Activated CD4-positive, CD25-positive, alpha-beta regulatory T cell treated with anti-CD3 and anti-CD28 coated beads, Interleukin-2, amount 50 U/mL, for 16 hours (primary cell): ENCODE measurements around the gene KIF26B.

Experiments
- DNase-seq: peaks from one replicate; pipeline ENCODE4 v3.0.0-alpha.2; 2020; ENCODE audit warnings: low read depth, low spot score

Gene KIF26B

DNA sequence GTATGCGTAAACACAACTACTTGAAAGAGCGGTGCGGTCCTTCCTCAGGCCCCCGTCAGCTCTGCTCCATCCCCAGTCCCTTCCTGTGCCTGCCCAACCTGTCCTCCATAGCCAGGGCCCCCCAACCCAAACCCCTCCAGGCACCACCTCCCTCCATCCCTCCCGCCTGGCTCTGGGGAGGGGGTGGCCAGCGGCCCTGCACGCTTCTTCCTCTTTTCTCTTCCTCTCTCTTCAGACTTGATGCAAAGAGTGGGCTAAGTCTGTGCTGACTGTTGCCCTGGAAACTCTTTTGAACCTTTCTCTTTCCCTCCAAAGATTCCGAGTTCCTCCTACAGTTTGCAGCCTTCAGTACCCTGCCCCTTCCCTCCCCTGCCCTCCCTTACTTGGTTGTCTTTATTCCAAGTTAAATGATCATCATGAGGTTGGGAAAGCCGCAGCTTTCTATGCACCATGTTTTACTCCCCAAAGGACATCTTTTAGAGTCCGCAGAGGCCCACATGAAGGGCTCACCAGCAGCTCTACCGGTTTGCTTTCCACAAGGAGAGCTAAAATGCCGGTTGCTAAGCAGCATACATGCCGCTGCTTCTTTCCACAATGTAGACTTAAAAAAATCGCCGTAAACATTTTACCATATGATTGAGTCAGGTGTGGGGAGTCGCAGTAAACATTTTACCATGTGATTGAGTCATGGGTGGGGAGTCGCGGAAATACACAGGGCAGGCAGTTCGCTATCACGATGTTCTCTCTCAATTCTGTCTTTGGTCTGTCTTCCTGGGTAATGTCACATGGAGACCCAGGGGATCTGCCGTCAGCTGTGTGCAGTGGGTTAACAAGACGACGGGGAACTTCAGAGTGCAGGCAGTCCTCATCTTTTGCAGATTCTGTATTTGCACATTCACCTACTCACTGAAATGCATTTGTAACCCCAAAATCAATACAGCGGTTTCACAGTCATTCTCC, 525.3 kb downstream of the KIF26B start:
- no peak for DNase-seq

DNA sequence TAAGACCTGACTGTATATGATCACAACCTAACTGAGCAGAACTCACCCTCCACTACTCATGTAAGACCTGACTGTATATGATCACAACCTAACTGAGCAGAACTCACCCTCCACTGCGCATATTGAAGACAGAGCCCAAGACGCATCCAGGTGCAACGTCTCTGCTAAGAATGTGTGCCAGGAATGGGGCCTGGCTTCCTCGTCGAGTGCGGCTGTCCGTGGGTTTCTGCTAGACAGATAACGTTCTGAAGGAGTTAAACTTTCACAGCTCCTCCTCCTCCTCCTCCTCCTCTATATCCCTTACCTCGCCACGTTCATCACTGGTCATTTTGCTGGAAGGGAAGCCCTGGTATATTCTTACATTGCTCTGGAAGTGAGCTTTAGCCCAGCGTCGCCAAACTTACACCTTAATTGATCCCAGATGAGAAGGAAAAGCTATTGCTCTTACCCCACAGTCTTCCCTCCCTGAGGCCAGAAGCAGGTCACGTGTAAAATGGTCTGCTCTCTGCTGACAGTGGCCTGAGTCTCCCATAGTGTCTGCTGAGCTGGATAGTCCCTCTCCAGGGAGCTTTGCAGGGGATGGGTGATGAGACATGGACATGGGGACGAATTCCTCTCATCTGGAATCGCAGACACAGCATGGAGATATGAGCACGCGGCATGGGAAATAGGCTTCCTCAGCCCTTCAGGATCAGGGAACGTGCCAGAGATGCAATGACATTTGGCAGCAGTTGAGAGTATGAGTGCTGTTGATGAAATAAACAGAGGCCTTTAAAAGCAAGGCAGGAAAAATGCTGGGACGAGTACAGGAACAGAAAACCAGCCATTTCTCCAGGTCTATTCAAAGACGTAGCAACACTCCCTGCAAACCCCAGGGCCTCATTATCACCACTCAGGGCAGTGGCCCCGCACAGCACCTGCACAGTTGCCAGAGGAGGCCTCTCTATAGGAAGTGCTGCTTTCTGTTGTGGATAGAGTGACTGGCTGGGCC, 528.1 kb downstream of the KIF26B start:
- no peak for DNase-seq

DNA sequence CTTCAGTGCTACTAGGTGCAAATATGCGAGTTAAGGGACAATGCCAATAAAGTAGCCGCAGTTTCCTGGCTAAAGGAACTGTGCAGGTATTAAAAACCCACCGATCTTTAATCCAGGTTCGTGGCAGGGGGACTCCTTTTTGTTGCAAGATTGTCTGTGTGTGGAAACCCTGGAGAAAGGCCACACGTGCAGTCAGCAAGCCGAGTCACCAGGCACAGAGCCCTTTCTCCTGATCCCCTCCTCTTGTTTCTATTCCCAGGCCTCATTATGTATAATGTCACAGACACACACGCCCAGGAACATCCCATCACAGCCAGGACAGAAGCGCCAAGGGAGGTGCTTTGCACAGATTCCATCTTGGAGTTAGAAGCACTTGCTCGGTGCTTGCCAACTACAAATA, 528.9 kb downstream of the KIF26B start:
- no peak for DNase-seq

DNA sequence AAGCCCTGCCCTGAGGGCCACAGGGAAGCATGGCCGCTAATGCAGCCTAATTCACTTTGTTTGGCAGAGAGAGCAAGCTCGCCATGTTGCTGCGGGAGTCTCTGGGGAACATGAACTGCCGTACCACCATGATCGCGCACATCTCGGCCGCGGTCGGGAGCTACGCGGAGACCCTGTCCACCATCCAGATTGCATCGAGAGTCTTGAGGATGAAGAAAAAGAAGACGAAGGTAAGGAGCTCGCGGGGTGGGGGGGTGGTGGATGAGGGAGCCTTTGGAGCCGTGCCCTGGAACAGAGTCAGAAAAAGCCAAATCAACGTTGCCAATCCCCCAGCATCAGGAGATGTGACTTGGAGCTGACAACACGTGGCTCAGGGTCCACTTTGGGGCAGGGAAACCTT, 529.4 kb downstream of the KIF26B start:
- DNase-seq: no peak

DNA sequence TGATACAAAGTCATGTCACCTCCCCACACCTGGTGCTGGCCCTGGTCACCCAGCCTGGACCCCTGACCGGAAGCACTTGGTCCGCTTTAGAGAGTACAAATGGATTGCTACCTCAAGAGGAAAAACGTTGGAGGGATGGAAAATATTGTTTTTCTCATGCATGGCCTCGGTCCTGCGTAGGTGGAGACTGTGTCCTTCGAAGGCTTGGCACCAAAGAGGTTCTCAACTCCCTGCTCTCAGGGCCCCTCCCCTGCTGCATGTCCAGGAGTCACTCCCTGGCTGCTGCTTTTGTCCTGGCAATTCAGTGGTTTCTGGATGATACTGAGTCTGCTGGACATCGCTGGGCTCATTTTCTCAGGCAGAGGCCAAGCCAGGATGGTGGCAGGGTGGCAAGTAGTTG, 529.8 kb downstream of the KIF26B start:
- DNase-seq: no peak

DNA sequence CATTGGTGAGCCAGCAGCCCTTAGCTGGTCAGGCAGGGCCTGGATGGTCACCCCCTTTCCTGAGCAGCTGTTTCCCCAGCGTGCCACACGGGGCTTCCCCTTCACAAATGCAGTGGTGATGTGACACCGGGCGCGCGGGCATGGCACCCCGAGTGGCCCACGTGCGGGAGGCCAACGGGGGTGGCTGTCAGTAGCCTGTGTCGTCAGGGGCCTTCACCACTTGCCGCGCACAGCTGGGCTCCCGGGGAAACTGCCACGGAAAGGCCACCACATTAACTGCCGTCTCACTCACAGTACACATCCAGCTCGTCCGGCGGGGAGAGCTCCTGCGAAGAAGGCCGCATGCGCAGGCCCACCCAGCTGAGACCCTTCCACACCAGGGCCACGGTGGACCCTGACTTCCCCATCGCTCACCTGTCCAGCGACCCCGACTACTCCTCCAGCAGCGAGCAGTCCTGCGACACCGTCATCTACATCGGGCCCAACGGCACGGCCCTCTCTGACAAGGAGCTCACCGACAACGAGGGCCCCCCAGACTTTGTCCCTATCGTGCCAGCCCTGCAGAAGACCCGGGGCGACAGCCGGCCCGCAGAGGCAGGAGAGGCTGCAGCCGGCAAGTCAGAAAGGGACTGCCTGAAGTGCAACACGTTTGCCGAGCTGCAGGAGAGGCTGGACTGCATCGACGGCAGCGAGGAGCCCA, 530.5 kb downstream of the KIF26B start:
- no peak for DNase-seq

DNA sequence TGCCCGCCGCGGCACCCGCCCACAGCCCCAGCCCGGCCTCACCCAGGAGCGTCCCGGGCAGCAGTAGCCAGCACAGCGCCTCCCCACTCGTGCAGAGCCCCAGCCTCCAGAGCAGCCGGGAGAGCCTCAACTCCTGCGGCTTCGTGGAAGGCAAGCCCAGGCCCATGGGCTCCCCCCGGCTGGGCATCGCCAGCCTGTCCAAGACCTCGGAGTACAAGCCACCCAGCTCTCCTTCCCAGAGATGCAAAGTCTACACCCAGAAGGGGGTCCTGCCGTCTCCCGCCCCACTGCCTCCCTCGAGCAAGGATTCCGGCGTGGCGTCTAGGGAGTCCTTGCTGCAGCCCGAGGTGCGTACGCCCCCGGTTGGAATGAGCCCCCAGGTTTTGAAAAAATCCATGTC, 531.2 kb downstream of the KIF26B start:
- DNase-seq: no peak

DNA sequence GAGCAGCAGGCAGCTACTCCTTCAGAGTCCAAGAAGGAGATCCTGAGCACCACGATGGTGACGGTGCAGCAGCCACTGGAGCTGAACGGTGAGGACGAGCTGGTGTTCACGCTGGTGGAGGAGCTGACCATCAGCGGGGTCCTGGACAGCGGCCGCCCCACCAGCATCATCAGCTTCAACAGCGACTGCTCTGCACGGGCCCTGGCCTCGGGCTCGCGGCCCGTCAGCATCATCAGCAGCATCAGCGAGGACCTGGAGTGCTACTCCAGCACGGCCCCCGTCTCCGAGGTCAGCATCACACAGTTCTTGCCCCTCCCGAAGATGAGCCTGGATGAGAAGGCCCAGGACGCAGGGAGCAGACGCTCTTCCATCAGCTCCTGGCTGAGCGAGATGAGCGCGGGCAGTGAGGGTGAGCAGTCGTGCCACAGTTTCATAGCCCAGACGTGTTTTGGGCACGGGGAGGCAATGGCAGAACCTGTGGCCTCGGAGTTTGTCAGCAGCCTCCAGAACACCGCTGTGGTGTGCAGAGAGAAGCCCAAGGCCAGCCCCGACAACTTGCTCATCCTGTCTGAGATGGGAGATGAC, 531.8 kb downstream of the KIF26B start:
- no peak for DNase-seq

DNA sequence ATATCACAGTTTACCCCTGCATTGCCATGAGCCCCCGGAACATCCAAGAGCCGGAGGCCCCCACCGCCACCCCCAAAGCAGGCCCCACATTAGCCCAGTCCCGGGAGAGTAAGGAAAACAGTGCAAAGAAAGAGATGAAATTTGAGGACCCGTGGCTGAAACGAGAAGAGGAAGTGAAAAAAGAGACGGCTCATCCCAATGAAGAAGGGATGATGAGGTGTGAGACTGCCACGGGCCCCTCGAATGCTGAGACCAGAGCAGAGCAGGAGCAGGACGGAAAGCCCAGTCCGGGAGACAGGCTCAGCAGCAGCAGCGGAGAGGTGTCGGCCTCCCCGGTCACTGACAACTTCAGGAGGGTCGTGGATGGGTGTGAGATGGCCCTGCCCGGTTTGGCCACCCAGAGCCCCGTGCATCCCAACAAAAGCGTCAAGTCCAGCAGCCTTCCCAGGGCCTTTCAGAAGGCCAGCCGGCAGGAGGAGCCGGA, 532.4 kb downstream of the KIF26B start:
- no peak for DNase-seq

DNA sequence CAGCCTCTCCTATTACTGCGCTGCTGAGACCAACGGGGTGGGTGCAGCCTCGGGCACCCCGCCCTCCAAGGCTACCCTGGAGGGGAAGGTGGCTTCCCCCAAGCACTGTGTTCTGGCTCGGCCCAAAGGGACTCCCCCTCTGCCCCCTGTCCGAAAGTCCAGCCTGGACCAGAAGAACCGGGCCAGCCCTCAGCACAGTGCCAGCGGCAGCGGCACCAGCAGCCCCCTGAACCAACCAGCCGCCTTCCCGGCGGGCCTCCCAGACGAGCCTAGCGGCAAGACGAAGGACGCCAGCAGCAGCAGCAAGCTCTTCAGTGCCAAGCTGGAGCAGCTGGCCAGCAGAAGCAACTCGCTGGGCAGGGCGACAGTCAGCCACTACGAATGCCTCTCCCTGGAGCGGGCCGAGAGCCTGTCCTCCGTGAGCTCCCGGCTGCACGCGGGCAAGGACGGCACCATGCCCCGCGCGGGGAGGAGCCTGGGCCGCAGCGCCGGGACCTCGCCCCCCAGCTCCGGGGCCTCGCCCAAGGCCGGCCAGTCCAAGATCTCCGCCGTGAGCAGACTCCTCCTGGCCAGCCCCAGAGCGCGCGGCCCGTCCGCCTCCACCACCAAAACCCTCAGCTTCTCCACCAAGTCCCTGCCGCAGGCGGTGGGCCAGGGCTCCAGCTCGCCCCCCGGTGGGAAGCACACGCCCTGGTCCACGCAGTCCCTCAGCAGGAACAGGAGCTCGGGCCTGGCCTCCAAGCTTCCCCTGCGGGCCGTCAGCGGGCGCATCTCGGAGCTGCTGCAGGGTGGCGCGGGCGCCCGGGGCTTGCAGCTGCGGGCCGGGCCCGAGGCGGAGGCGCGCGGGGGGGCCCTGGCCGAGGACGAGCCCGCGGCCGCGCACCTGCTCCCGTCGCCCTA, 533.1 kb downstream of the KIF26B start:
- no peak for DNase-seq

DNA sequence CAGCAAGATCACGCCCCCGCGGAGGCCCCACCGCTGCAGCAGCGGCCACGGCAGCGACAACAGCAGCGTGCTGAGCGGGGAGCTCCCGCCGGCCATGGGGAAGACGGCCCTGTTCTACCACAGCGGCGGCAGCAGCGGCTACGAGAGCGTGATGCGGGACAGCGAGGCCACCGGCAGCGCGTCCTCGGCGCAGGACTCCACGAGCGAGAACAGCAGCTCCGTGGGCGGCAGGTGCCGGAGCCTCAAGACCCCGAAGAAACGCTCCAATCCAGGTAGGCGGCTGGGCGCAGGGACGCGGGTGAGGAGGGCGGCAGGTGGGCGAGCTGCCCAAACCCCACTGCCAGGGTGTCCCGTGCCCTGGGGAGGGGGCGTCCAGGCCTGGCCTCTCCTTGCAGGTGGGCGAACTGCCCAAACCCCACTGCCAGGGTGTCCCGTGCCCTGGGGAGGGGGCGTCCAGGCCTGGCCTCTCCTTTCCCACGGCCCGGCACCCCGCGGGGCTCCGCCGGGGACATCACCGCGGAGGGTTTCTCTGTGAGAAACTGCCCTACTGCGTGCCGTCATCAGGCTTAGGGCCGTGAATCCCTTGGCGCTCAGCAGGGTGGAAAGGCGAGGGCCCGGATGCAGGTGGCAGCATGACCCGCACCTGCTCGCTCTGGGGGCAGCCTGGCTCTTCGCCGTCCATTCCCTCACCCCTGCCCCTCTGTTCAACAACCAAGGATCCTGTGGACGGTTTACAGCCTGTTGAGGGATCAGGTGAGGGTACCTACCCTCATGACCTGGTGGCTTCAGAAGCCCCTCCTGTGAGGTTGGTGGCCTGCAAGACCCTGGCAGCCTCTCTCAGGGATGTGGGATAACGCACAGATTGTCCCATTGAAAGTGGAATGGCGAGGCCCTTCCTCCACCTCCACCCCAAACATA, 534.0 kb downstream of the KIF26B start:
- no peak for DNase-seq

DNA sequence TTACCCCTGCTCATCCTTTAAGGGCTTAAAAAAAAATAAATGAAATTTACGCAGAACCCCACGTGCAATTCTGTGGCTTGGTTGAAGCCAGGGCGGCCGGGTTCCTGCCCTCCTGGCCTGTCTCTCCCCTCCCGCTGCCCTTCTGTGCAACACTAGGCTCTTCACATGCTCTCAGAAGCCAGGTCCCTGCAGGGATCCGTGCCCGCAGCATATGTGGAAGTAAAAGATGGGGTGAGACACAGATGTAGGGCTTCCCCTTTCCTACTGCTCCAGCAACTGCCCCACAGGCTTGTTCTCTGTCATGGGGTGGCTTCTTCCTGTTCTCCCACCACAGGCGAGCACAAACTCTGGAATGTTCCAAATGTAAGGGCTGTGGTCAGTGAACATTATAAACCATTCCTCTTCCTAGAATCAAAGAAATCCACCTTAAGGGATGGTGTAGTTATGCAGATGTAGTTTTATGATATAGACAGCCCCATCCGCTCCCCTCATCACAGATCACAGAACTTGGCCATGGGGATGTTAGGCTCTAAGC, 535.4 kb downstream of the KIF26B start:
- no peak for DNase-seq

DNA sequence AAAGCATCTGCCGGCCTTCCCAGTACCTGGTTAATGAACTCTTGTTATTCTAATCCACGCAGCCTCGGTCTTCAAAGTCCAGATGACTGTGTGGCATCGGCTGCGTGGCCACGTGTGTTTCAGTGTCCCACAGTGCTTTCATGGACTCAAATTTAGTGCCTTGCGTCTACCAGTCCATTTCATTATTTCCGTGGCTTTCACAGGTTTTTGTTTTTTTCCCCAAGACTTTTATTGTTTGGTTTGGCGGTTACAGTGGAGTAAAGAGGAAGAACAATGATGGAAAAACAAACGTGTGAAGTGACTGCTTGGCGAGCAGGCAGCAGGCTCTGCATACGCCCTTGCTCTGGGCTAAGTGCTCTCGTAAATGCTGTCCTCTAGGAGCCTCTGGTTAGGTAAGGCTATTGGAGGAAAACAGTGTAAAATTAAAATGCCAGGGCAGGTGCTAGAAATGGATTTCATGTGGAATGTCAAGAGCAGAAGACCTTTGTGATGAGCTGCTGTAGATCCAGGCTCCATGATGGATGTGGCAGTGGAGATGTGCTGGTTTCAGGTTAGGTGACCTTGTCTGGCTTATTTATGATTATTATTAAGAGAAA, 536.3 kb downstream of the KIF26B start:
- no peak for DNase-seq

DNA sequence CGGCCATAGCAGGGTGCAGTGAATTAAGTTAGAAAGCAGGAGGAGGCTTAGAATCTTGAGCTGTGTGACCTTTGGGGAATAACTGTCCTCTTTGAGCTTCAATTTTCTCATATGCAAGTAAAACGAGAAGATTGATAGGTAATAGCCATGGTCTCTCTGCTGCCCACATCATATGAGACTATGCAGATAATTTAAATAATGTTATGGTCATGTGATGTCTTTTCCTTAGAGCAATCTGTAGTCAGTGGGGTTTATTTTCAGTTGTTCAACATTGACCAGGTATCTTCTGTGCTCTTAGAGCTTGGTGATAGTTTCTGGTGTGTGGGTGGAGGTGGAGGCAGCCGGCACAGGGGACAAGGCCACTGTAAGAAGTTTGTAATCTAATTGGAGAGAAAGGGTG, 537.1 kb downstream of the KIF26B start:
- no peak for DNase-seq

DNA sequence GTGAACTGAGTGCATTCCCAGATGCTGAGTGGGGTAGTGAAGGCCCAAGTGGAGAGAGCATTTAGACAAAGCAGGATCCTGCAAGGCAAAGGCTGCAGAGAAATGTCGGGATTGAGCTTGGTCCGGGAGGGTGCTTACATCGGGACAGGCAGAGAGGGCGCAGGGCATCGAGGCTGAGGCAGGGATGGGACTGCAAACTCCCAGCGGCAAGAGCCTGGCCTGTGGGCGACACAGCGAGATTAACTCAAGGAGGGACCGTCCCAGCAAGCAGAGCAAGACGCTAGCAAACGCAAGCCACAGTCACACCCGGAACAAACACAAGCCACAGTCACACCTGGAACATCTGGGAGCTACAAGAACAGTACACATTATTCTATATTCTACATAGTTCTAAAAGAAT, 537.5 kb downstream of the KIF26B start:
- no peak for DNase-seq

DNA sequence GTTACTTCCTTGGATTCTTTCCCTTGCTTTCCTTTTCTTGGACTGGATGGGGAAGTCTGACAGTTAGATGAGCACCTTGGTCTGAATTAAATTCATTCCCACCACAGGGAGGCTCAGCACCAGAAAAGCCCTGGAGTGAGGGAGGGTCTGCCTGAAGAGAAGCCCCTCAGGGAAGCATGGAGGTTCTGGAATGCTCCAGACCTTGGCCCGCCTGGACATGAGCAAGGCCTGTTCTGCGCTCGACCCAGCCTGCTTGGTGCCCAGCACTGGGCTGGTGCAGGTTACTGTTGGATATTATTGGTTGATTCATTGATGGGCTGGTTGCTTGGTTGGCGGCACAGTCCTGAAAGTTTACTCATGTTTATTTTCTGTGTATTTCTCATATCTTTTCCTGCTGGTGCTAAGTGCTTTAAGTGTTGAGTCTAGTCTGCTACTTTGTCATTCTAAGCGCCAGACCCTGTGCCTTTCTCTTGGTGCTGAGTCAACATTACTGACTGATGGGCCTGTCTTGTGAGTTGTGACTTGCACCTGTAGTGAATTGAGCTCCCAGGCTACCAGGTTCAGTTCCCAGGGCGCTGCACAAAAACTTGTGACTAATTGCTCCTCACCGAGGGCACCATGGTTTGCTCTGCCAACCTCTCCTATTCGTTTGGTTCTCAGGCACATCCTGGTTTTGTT, 538.5 kb downstream of the KIF26B start:
- DNase-seq: no peak

DNA sequence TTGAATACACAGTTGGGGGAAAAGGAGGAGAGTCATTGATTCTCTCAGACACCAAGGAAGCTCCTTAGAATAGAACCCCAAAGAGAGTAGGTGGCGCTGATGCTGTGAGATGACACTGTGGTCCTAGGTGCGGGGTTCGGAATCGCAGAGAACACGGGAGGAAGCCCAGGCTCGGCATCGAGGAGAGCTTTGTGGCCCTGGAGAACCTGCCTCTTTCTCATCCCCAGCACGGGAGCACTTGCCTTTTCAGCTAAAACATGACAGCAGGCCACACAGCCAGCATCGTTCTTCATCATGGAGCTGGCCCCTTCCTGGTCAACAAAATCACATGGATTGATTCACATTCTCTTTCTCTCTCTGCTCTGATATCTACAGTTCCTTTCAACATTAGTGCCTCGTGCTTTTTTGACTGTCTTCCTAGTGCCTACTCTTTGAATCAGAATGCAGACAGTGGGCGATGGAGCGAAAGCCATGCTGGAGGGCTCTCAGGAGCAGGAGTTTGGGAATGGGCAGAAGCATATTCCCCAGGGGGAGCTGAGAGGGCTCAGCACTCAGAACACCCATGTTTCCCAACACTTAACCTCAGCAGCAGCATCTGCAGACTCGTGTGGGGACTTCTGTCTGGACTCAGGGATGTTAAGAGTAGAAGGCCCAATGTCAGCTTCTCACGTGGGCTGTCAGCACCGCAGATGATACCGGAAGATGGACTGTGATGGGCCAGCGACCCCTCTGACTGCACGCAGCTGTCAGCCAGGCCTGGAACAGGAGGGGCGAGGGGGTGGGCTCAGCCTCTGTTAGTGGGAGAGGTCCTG, 539.4 kb downstream of the KIF26B start:
- DNase-seq: no peak
